Measurements from ENCODE around the gene OGDH.

DNA sequence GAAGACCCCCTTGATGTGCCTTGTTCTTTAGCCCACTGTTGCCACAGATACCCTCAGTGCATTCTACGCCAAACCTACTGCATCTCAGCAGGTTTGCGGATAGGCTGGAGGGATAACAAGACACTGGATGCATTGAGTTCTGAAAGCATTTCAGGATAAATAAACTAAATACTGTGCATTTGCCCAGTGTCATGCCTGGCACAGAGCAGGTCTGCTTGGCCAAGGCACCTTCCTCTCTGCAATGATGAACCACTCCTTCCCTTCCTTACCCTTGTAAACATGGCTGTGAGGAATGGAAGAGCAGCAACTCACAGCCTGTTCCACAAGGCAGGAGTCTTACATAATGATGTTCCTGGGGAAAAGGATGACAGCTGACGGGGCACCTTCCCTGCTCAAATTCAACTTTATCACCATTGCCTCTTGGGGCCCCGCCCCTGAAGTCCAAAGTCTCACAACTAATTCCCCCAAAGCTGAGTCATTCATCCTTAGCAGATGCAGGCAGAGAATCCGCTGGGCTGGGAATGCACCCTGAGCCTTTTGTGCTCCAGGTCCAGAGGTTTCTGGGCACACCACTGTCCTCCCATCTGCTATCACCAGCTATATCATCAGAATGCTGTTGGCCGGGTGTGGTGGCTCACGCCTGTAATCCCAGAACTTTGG is 44.3 kb upstream of the OGDH start:
- TF ChIP-seq, protein P1, sequence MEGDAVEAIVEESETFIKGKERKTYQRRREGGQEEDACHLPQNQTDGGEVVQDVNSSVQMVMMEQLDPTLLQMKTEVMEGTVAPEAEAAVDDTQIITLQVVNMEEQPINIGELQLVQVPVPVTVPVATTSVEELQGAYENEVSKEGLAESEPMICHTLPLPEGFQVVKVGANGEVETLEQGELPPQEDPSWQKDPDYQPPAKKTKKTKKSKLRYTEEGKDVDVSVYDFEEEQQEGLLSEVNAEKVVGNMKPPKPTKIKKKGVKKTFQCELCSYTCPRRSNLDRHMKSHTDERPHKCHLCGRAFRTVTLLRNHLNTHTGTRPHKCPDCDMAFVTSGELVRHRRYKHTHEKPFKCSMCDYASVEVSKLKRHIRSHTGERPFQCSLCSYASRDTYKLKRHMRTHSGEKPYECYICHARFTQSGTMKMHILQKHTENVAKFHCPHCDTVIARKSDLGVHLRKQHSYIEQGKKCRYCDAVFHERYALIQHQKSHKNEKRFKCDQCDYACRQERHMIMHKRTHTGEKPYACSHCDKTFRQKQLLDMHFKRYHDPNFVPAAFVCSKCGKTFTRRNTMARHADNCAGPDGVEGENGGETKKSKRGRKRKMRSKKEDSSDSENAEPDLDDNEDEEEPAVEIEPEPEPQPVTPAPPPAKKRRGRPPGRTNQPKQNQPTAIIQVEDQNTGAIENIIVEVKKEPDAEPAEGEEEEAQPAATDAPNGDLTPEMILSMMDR (conservative IDR thresholded peaks at IDR 0.05; ENCODE audit: low read depth, low read length): no peak
- TF ChIP-seq BHLHE40 (IDR thresholded peaks at IDR 0.05; ENCODE audit: low read depth, low read length) (no peak), POLR2A (IDR thresholded peaks at IDR 0.05; ENCODE audit: low read depth, low read length) (no peak), RFX5 (IDR thresholded peaks at IDR 0.05; ENCODE audit: low read depth, low read length) (no peak), CEBPB (IDR thresholded peaks at IDR 0.05; ENCODE audit: low read depth, low read length) (no peak), SMC3 (IDR thresholded peaks at IDR 0.05; ENCODE audit: low read depth, low read length) (no peak), RCOR1 (IDR thresholded peaks at IDR 0.05; ENCODE audit: insufficient replicate concordance, low read length) (no peak), RAD21 (IDR thresholded peaks at IDR 0.05; ENCODE audit: low read length) (no peak), NFE2L2 (IDR thresholded peaks at IDR 0.05; ENCODE audit: low read depth, low read length) (no peak)
- TF ChIP-seq, protein P2, sequence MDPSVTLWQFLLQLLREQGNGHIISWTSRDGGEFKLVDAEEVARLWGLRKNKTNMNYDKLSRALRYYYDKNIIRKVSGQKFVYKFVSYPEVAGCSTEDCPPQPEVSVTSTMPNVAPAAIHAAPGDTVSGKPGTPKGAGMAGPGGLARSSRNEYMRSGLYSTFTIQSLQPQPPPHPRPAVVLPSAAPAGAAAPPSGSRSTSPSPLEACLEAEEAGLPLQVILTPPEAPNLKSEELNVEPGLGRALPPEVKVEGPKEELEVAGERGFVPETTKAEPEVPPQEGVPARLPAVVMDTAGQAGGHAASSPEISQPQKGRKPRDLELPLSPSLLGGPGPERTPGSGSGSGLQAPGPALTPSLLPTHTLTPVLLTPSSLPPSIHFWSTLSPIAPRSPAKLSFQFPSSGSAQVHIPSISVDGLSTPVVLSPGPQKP (IDR thresholded peaks at IDR 0.05; ENCODE audit: borderline replicate concordance, low read depth, low read length): no peak

Measured in IMR-90 (cell line).